T-helper 1 cell treated with Interleukin-12 subunit alpha and Interleukin-12 subunit beta and Interleukin-4 antibody, amounts not matched to agents 30 μg/mL and 1 μg/mL, for 36 hours (primary cell): ENCODE results near the gene STT3B.

ENCODE experiments used
- H3K27ac Mint-ChIP-seq: one replicate; pipeline ENCODE4 v1.8.0; 2021; ENCODE audit warnings: mild to moderate bottlenecking, mixed read lengths
- H3K27me3 Mint-ChIP-seq: one replicate; pipeline ENCODE4 v1.8.0; 2021; ENCODE audit warnings: low read depth, mixed read lengths
- H3K36me3 Mint-ChIP-seq: one replicate; pipeline ENCODE4 v1.8.0; 2021; ENCODE audit warnings: low read depth, mixed read lengths
- H3K4me1 Mint-ChIP-seq: one replicate; pipeline ENCODE4 v1.8.0; 2021; ENCODE audit warnings: low read depth, mixed read lengths
- H3K4me3 Mint-ChIP-seq: one replicate; pipeline ENCODE4 v1.8.0; 2021; ENCODE audit warnings: mild to moderate bottlenecking, moderate library complexity, mixed read lengths
- H3K9me3 Mint-ChIP-seq: one replicate; pipeline ENCODE4 v1.8.0; 2021; ENCODE audit warnings: mixed read lengths

STT3B gene

DNA sequence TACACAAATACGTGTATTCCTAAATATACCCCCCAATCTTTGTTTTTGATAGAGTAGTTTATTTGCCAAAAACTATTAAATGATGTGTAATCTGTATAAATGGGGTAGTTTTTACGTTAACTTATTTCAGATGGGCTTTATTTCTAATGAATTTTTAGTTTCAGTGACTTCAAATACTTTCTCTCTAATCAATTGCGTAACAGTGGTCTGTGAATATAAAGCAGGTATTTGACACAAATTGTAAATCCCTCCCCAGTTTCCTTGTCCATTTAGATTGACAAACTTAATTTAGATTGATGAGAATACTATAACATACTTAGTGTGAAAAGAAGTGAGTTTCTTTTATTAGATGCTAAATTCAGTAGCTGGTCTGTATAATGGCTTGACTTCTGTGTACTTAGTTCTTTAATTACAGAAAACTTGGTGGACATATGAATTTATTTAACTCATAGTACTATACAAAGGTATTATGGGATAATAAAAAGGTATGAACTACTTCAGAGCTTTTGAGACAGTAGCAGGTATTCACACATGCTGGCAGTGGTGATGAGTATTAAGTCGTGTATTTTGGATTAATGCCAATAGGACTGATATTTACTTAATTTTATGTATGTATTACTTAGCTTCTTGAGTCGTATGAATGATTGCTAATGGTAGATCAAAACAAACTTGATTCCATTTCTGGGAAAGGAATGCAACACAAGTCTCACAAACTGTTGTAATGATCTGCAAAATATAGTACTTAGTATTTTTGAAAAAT is 81.6 kb downstream of the STT3B start:
- H3K27ac Mint-ChIP-seq = no peak overlapping the region
- no peaks in the 10 kb centered on the region for H3K9me3 Mint-ChIP-seq
- no peak overlapping the region for H3K4me3 Mint-ChIP-seq
- H3K27me3 Mint-ChIP-seq = no peaks in the 10 kb centered on the region
- peaks cover 49% of the 10 kb centered on the region for H3K4me1 Mint-ChIP-seq
- peaks cover 41% of the 10 kb centered on the region for H3K36me3 Mint-ChIP-seq

DNA sequence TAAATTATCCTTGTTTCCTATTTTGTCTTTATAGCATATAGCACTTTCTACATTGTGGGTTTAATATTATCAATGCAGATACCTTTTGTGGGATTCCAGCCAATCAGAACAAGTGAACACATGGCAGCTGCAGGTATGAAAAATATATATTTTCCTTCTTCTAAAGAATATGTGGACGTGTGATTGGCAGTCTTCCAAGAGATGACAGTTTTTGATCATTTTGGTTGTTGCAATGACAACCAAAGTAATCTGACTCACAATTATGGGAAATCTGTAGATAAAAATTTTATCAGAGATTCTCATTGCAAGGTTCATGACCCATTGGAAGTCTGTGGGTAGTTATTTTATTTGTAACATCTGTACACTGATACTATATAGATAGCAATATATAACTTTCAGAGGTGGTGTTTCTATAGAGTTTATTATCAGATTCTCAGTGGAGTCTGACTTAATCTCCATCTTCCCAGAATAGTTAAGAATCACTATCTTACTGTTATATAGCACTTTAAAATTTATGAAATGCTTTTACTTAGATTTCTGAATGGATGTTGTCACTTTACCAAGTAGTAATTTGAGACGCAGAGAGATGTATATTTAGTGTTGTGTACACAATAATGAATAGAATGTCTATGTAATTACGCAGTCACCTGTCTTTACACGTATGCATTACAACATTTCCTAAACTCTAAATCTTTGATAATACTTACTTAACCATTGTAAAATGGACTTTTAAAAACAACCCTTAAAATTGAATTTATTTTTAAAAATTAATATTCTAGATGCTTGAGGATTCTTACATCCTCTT is 82.5 kb downstream of the STT3B start:
- H3K4me1 Mint-ChIP-seq = peaks cover 44% of the 10 kb centered on the region
- H3K36me3 Mint-ChIP-seq = peaks cover 39% of the 10 kb centered on the region
- no peaks in the 10 kb centered on the region for H3K27me3 Mint-ChIP-seq
- H3K27ac Mint-ChIP-seq = no peak overlapping the region
- H3K4me3 Mint-ChIP-seq = no peak overlapping the region
- no peaks in the 10 kb centered on the region for H3K9me3 Mint-ChIP-seq

DNA sequence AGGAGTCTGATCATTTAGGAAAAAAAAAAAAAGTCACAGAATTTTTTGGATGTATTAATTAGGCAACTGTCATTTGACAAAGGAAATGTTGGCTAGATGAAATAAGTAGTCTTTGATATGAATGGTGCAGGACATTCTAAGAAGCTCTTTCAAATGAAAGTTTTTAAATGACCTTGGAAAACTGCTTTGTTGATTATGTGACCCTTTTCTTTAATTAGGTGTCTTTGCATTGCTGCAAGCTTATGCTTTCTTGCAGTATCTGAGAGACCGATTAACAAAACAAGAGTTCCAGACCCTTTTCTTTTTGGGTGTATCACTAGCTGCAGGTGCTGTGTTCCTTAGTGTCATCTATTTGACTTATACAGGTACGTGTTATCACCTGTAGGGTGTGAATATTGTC is 84.0 kb downstream of the STT3B start:
- peaks cover 47% of the 10 kb centered on the region for H3K4me1 Mint-ChIP-seq
- no peaks in the 10 kb centered on the region for H3K27me3 Mint-ChIP-seq
- H3K4me3 Mint-ChIP-seq = no peak overlapping the region
- H3K27ac Mint-ChIP-seq = no peak overlapping the region
- no peaks in the 10 kb centered on the region for H3K9me3 Mint-ChIP-seq
- peaks cover 47% of the 10 kb centered on the region for H3K36me3 Mint-ChIP-seq

DNA sequence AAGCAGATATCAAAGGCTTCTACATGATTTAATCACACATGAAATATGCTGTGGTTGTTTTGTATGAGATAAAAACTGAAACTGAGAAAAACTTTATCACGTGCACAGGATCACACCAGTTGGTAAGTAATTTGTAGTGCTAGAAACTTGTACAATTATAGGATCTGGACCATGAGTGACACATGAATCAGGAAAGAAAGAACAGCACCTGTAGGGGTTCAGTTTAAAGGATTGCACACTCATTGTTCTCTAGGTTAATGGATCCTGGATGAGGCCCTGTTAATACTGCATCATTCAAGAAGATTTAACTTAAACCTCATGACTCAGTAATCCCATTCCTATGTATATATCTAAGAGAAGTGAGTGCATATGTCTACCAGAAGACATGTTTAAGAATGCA is 87.9 kb downstream of the STT3B start:
- Mint-ChIP-seq H3K27ac (peak overlapping the region; percentile 49), H3K36me3 (peaks cover 45% of the 10 kb centered on the region), H3K9me3 (no peaks in the 10 kb centered on the region), H3K27me3 (no peaks in the 10 kb centered on the region), H3K4me3 (no peak overlapping the region), H3K4me1 (peaks cover 34% of the 10 kb centered on the region)

DNA sequence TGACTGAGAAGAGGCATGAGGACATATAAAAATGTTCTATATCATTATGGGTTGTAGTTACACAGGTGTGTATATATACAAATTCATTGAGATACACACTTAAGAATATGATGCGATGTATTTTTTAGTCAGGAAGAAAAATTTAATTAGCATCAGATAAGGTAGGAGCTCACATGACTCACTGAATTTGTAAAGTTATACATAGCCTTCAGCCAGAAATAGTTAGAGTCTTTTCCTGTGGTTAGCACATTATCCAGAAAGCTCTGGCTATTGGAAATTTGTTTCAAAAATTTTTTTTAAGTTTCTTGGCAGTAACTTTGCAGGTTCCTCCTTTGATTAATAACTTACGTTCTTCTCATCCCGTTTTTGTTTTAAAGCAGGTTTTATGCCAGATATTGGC is 88.6 kb downstream of the STT3B start:
- Mint-ChIP-seq H3K27ac (no peak overlapping the region), H3K27me3 (no peaks in the 10 kb centered on the region), H3K36me3 (peaks cover 48% of the 10 kb centered on the region), H3K4me3 (no peak overlapping the region), H3K4me1 (peaks cover 31% of the 10 kb centered on the region), H3K9me3 (no peaks in the 10 kb centered on the region)

DNA sequence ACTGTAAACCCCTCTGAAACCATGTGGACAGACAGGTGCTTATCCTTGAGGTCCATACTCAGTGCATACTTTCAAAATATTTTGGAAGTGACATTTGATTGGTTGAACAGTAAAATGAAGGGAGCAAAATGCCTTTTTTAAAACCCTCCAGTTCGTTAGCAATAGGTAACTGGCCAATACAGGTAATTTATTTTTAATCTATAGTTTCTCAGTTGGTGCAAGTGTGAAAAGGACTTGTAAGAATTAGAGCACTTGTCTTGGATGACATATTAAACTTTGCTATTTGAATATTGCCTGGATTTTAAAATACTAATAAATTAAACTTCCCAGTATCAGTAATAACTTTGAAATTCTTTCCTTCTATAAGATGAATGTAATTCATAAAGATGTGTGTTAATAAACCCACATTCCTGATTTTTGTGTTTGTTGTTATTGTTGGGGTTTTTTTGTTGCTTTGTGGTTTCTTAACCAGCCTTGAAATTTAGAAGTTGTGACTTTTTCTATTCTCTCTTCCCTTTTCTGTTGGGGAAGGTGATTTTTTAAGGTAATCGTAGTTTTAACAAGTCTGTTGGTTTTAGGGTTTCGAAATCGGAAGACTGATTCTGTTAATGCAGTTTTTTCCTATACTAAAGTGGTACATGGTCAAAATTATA is 90.0 kb downstream of the STT3B start:
- Mint-ChIP-seq H3K4me3 (no peak overlapping the region), H3K9me3 (no peaks in the 10 kb centered on the region), H3K4me1 (peaks cover 35% of the 10 kb centered on the region), H3K27ac (no peak overlapping the region), H3K27me3 (no peaks in the 10 kb centered on the region), H3K36me3 (peaks cover 51% of the 10 kb centered on the region)

DNA sequence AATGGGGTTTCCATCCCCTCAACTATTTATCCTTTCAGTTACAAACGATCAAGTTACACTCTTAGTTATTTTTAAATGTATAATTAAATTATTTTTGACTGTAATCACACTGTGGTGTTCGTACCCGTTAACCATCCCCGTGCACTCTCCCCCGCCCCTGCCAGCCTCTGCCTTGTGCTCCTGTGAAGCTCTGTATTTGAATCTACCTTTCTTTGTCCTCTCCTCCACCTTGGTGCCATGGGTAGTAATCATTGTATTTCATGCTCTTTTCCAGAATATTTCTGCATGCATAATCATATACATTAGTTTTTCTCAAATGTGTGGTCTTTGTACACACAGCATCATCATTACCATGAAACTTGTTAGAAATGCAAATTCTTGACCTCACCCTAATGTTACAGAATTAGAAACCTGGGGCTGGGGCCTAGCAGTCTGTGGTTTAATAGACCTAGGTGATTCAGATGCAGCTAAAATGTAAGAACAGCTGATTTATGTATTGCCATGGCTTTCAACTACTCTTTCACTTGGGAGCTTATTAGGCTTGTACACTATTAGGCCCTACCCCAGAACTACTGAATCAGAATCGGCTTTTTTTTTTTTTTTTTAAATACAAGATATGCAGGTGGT is 91.5 kb downstream of the STT3B start:
- no peak overlapping the region for H3K4me3 Mint-ChIP-seq
- no peaks in the 10 kb centered on the region for H3K9me3 Mint-ChIP-seq
- H3K27ac Mint-ChIP-seq = no peak overlapping the region
- peaks cover 53% of the 10 kb centered on the region for H3K36me3 Mint-ChIP-seq
- no peaks in the 10 kb centered on the region for H3K27me3 Mint-ChIP-seq
- peaks cover 40% of the 10 kb centered on the region for H3K4me1 Mint-ChIP-seq

DNA sequence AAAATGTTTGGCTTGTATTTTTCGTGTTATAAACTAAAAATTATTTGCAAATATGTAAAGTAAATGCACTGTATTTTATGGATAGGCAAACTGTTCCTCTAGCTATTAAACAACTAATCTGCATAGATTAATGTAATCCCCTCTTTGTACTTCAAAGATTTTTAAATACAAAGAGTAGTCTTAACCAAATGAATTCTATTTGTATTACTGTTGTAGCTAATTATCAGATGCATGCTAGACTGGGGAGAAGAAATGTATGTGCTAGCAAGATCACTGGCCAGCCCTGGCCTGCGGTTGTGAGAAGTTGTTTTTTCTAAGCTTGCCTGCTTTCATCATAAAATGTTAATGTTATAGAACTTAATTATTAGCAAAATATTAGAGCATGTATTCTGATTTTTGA is 92.6 kb downstream of the STT3B start:
- Mint-ChIP-seq H3K4me1 (peaks cover 38% of the 10 kb centered on the region), H3K36me3 (peaks cover 61% of the 10 kb centered on the region), H3K27ac (no peak overlapping the region), H3K9me3 (no peaks in the 10 kb centered on the region), H3K27me3 (no peaks in the 10 kb centered on the region), H3K4me3 (no peak overlapping the region)

DNA sequence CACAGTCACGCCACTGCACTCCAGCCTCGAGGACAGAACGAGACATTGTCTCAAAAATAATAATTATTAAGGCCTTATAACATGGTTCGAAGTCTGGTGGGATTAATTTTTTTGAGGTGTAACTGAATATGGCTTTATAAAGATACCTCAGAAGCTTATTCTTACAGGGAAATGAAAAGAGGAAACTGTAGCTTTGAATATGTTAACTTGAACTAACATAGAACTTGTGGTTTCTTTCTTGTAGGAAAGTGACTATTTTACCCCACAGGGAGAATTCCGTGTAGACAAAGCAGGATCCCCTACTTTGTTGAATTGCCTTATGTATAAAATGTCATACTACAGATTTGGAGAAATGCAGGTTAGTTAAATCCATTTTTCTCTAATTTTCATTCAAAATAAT is 96.3 kb downstream of the STT3B start:
- H3K9me3 Mint-ChIP-seq = no peaks in the 10 kb centered on the region
- H3K36me3 Mint-ChIP-seq = peaks cover 58% of the 10 kb centered on the region
- peaks cover 26% of the 10 kb centered on the region for H3K4me1 Mint-ChIP-seq
- no peak overlapping the region for H3K27ac Mint-ChIP-seq
- no peaks in the 10 kb centered on the region for H3K27me3 Mint-ChIP-seq
- no peak overlapping the region for H3K4me3 Mint-ChIP-seq

DNA sequence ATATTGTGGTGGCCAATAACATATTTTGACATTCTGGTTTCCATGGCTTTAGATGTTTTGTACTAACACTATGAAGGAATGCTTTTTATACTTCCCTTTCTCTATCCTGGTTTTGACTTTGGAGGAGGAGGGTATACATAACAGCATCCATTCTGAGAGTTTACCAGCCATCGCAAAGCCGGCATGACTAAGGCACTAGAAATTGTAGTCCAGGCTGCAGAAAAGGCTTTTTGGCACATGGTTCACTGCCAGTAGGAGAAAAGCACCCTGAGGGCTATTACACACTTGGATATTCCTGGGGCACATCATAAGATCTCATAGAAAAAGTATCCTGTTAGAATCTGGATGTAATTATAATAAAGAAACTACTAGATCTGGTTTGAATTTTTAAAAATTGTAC is 101.8 kb downstream of the STT3B start:
- H3K4me3 Mint-ChIP-seq = no peak overlapping the region
- no peaks in the 10 kb centered on the region for H3K9me3 Mint-ChIP-seq
- peaks cover 38% of the 10 kb centered on the region for H3K4me1 Mint-ChIP-seq
- H3K27ac Mint-ChIP-seq = no peak overlapping the region
- H3K36me3 Mint-ChIP-seq = peaks cover 52% of the 10 kb centered on the region
- H3K27me3 Mint-ChIP-seq = no peaks in the 10 kb centered on the region

DNA sequence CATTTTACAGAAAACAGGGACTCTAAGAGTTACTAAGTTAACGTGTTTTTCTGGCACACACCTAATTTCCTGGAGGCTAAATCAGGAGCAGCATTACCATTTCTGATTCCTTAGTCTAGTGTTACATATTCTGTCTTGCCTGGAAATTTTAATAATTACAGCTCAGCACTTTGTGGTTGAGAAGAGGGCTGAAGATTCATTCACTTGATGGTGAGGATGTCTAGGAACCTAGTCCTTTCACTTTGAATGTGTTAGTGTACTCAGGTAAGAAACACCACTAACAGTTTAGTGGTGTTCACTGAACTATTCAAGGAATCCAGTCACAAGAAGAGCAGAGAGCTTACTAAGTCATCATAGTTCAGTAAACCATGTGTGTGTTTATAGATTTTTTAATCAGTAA is 102.8 kb downstream of the STT3B start:
- H3K27ac Mint-ChIP-seq = peak overlapping the region; percentile 78
- H3K4me1 Mint-ChIP-seq = peaks cover 38% of the 10 kb centered on the region
- peak overlapping the region; percentile 49 for H3K4me3 Mint-ChIP-seq
- no peaks in the 10 kb centered on the region for H3K9me3 Mint-ChIP-seq
- H3K27me3 Mint-ChIP-seq = no peaks in the 10 kb centered on the region
- H3K36me3 Mint-ChIP-seq = peaks cover 49% of the 10 kb centered on the region

DNA sequence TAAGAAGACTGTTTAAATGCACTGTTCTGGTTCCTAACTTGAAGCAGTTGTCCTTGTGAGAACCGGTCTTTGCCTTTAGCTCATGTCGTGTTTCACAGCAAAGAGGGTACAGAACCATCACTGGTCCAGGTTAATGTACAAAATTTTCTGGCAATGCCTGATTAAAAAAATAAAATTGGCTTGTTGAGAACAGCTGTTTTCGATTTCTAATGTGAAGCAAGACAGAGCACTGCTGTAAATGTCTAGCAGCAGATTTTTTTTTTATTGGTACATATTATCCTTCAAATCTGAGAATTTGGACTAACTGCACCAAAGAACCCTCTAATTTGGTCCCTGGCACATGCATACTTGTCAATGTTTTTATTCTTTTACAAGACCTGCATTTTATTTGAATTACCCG is 103.3 kb downstream of the STT3B start:
- H3K36me3 Mint-ChIP-seq = peaks cover 44% of the 10 kb centered on the region
- no peaks in the 10 kb centered on the region for H3K27me3 Mint-ChIP-seq
- peaks cover 38% of the 10 kb centered on the region for H3K4me1 Mint-ChIP-seq
- peak overlapping the region; percentile 49 for H3K4me3 Mint-ChIP-seq
- peak overlapping the region; percentile 78 for H3K27ac Mint-ChIP-seq
- no peaks in the 10 kb centered on the region for H3K9me3 Mint-ChIP-seq

DNA sequence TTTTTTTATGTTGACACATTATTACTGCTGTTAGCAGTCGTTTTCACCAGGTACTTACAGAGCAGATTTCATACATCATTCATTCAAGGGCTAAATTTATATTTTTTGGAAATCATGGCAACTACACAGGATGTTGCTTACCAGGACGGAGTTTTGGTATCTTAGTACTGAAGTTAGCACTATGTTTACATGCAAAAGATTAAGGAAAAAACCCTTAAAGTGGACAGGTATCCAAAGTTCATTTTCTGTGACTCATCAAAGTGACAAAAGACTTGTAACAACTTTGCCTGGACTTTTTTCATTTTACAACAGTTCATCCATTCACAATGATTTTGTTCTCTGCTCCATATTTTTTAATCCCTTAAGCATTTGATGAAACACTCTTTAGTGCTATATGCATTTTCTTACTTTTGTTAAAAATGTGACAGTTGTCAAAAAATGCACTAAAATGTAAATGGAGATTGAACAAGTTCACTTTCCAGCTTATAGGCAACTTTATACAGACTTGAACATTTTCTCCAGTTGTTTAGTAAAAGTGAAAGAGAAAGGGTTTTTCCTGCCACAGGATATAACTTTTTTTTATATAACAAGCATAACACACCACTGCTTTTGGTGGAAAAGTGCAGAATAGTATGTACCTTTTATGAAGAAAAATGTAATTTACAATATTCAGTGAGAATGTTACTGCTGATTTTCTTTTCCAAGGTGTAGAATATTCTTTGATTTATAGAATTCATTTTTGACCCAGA is 104.1 kb downstream of the STT3B start:
- Mint-ChIP-seq H3K9me3 (no peaks in the 10 kb centered on the region), H3K27me3 (no peaks in the 10 kb centered on the region), H3K4me3 (peak overlapping the region; percentile 61), H3K4me1 (peaks cover 38% of the 10 kb centered on the region), H3K36me3 (peaks cover 46% of the 10 kb centered on the region), H3K27ac (peak overlapping the region; percentile 74)

DNA sequence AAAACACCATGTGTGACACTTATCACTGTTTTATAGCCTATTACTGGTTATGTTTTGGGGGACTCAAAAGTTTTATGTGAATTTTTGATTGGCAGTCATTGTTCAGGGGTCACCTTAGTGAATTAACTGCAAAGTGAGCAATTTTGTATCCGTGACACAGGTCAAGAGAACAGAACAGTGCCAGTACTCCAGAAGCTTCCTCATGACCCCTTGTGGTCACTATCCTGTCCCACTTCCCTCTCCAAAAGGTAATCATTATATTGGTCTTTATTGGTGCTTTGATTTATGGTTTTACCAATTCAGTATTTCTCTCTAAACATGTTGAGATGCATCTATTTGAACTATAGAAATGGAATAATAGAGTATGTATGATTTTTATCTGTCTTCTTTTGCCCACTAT is 107.1 kb downstream of the STT3B start:
- Mint-ChIP-seq H3K4me3 (no peak overlapping the region), H3K4me1 (peaks cover 28% of the 10 kb centered on the region), H3K36me3 (peaks cover 37% of the 10 kb centered on the region), H3K27me3 (no peaks in the 10 kb centered on the region), H3K27ac (no peak overlapping the region), H3K9me3 (no peaks in the 10 kb centered on the region)
